T1000 (cell line): ENCODE data around the gene BTBD9.

Experiments
- DNase-seq: peaks from one replicate; lab custom pipeline; 2025; ENCODE audit warnings: mixed read lengths; lab: John Stamatoyannopoulos, UW

Gene BTBD9

GRCh38 chr6:38161754-38162492, 477.8 kb downstream of the BTBD9 start:
- no peak for DNase-seq

GRCh38 chr6:38161331-38161730, 478.4 kb downstream of the BTBD9 start:
- no peak for DNase-seq

- DNase-seq = no peak
These were observed 478.9 kb downstream of the BTBD9 start for GRCh38 chr6:38160831-38161230.

- DNase-seq = no peak
These were observed 480.1 kb downstream of the BTBD9 start for GRCh38 chr6:38159596-38159995.

- no peak for DNase-seq
These were observed 480.9 kb downstream of the BTBD9 start for GRCh38 chr6:38158762-38159350.

GRCh38 chr6:38157905-38158304, 481.8 kb downstream of the BTBD9 start:
- DNase-seq = no peak

- DNase-seq = no peak
These were observed 482.7 kb downstream of the BTBD9 start for GRCh38 chr6:38156818-38157565.

GRCh38 chr6:38155621-38156204, 484.0 kb downstream of the BTBD9 start:
- no peak for DNase-seq

GRCh38 chr6:38155144-38155543, 484.6 kb downstream of the BTBD9 start:
- no peak for DNase-seq

- DNase-seq = no peak
These were observed 485.0 kb downstream of the BTBD9 start for GRCh38 chr6:38154731-38155130.

- no peak for DNase-seq
These were observed 485.9 kb downstream of the BTBD9 start for GRCh38 chr6:38153798-38154345.

- DNase-seq = no peak
These were observed 486.5 kb downstream of the BTBD9 start for GRCh38 chr6:38153076-38153797.

GRCh38 chr6:38152620-38153019, 487.1 kb downstream of the BTBD9 start:
- no peak for DNase-seq

GRCh38 chr6:38151580-38152500, 487.9 kb downstream of the BTBD9 start:
- DNase-seq = no peak

GRCh38 chr6:38150681-38151296, 488.9 kb downstream of the BTBD9 start:
- no peak for DNase-seq

GRCh38 chr6:38150021-38150420, 489.7 kb downstream of the BTBD9 start:
- DNase-seq = no peak

GRCh38 chr6:38149531-38149930, 490.2 kb downstream of the BTBD9 start:
- no peak for DNase-seq

GRCh38 chr6:38148606-38149005, 491.1 kb downstream of the BTBD9 start:
- DNase-seq = no peak

GRCh38 chr6:38146734-38147027, 493.0 kb downstream of the BTBD9 start:
- DNase-seq = no peak

GRCh38 chr6:38146021-38146733, 493.6 kb downstream of the BTBD9 start:
- DNase-seq = no peak
